DMS153 treated with DMSO at 0.1 percent for 48 hours (cell line): ENCODE results near the gene PFKFB4.

Experiments
- DNase-seq: peaks from one replicate; lab custom pipeline; 2025; ENCODE audit not compliant: unreplicated experiment; lab: John Stamatoyannopoulos, UW

The PFKFB4 gene

GRCh38 chr3:48556796-48557626, at the start of gene PFKFB4:
PFKFB4 (minus strand) TSS chr3:48556803; CDS start chr3:48556777, 26 bp downstream.
- DNase-seq: peak; percentile 84

GRCh38 chr3:48601622-48601994, 45.0 kb upstream of the PFKFB4 start:
- no peak for DNase-seq

GRCh38 chr3:48600711-48601621, 44.4 kb upstream of the PFKFB4 start:
- DNase-seq: no peak

GRCh38 chr3:48599509-48600285, 43.1 kb upstream of the PFKFB4 start:
- no peak for DNase-seq

GRCh38 chr3:48599077-48599501, 42.5 kb upstream of the PFKFB4 start:
- no peak for DNase-seq

GRCh38 chr3:48598323-48599076, 41.9 kb upstream of the PFKFB4 start:
- no peak for DNase-seq

GRCh38 chr3:48597408-48597800, 40.8 kb upstream of the PFKFB4 start:
- no peak for DNase-seq

- DNase-seq: no peak
These were observed 40.2 kb upstream of the PFKFB4 start for GRCh38 chr3:48596676-48597407.

GRCh38 chr3:48596157-48596556, 39.6 kb upstream of the PFKFB4 start:
- DNase-seq: no peak

- DNase-seq: no peak
These were observed 39.0 kb upstream of the PFKFB4 start for GRCh38 chr3:48595526-48596121.

- no peak for DNase-seq
These were observed 38.5 kb upstream of the PFKFB4 start, which contains the start of gene COL7A1 for GRCh38 chr3:48595075-48595525. COL7A1 (minus strand) TSS chr3:48595329; CDS start chr3:48595159, 170 bp downstream.

- DNase-seq: no peak
These were observed 37.9 kb upstream of the PFKFB4 start for GRCh38 chr3:48594417-48595049.

GRCh38 chr3:48593337-48593736, 36.7 kb upstream of the PFKFB4 start:
- no peak for DNase-seq

- no peak for DNase-seq
These were observed 36.0 kb upstream of the PFKFB4 start for GRCh38 chr3:48592519-48593087.

- no peak for DNase-seq
These were observed 35.4 kb upstream of the PFKFB4 start for GRCh38 chr3:48591886-48592518.

GRCh38 chr3:48591436-48591835, 34.8 kb upstream of the PFKFB4 start:
- DNase-seq: no peak

- DNase-seq: no peak
These were observed 31.6 kb upstream of the PFKFB4 start for GRCh38 chr3:48588230-48588629.

- DNase-seq: no peak
These were observed 31.1 kb upstream of the PFKFB4 start for GRCh38 chr3:48587686-48588085.
